Measurements from ENCODE around the gene GALNT13.

GRCh38 chr2:154143105-154143504, 271.4 kb downstream of the GALNT13 start:
- TF ChIP-seq USF2 (IDR thresholded peaks at IDR 0.05; ENCODE audit: borderline replicate concordance, low read depth, low read length) (no peak), RAD21 (IDR thresholded peaks at IDR 0.05; ENCODE audit: insufficient read depth, low read depth, low read length) (no peak), RFX5 (IDR thresholded peaks at IDR 0.05; ENCODE audit: low read depth, low read length) (no peak), CTCF (IDR thresholded peaks at IDR 0.05 in 2 of 3, conservative IDR thresholded peaks at IDR 0.05 in 1 of 3; ENCODE audit: control insufficient read depth in 2 of 3, extremely low read depth in 1 of 3, insufficient read depth in 1 of 3, low read depth in 3 of 3, low read length in 3 of 3) (no peak), E2F4 (IDR thresholded peaks at IDR 0.05; ENCODE audit: low read depth, low read length) (no peak), CHD4 (IDR thresholded peaks at IDR 0.05) (no peak), EGR1 (IDR thresholded peaks at IDR 0.05; ENCODE audit: borderline replicate concordance in 1 of 2, low read depth in 2 of 2, low read length in 2 of 2) (no peak), FOXM1 (IDR thresholded peaks at IDR 0.05; ENCODE audit: low read depth, low read length) (no peak), CUX1 (IDR thresholded peaks at IDR 0.05; ENCODE audit: insufficient replicate concordance, low read depth, low read length) (no peak), HCFC1 (IDR thresholded peaks at IDR 0.05; ENCODE audit: low read length) (no peak), SMAD1 (IDR thresholded peaks at IDR 0.05; ENCODE audit: low read depth, partially characterized antibody) (no peak), SMARCA5 (IDR thresholded peaks at IDR 0.05) (no peak), RCOR1 (conservative IDR thresholded peaks at IDR 0.05; ENCODE audit: low read depth, low read length) (no peak)

Data from GM12878 (cell line).